NCI-H345 (cell line): ENCODE data around the gene C16orf54.
"Not testable (repeated sequence)": the region's sequence is repeated elsewhere in the genome, so short reads cannot be mapped to it uniquely, and the experiment has no call there.

Experiments
- DNase-seq: peaks from one replicate; lab custom pipeline; 2025; lab: John Stamatoyannopoulos, UW

Gene C16orf54

DNA sequence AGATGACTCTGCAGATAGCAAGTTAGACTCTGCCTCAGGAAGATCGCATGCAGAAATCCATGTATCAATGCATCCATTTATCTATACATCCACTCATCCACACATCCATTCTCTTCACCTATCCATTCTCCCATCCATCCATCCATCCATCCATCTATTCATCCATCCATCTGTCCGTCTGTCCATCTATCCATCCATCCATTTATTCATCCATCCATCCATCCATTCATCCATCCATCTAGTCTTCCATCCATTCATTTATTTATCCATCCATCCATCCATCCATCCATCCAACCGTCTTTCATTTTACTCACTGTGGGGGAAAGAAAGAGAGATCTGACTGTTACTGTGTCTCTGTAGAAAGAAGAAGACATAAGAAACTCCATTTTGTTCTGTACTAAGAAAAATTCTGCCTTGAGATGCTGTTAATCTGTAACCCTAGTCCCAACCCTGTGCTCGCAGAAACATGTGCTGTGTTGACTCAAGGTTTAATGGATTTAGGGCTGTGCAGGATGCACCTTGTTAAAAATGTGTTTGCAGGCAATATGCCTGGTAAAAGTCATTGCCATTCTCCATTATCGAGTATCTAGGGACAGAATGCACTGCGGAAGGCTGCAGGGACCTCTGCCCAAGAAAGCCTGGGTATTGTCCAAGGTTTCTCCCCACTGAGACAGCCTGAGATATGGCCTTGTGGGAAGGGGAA lies 5.7 kb downstream of the C16orf54 start:
- not testable (repeated sequence) for DNase-seq

DNA sequence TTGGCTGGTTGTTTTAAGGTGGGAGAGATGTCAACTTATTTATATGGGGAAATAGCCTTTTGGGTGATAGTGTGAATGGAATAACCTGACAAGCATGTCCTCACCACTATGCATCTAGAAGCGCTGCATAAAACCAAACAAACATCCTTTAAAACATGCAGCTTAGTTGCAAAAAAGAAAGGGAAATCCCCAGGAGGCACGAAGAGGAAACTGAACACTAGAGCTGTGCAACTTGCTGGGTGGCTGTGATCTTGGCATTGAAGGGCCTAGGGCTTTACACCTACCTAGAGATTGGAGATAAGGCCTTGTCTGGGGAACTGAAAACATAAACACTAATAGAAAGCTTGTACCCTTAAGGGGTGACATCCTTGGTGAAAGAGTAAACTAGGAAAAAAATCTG lies 7.3 kb downstream of the C16orf54 start:
- DNase-seq = no peak

DNA sequence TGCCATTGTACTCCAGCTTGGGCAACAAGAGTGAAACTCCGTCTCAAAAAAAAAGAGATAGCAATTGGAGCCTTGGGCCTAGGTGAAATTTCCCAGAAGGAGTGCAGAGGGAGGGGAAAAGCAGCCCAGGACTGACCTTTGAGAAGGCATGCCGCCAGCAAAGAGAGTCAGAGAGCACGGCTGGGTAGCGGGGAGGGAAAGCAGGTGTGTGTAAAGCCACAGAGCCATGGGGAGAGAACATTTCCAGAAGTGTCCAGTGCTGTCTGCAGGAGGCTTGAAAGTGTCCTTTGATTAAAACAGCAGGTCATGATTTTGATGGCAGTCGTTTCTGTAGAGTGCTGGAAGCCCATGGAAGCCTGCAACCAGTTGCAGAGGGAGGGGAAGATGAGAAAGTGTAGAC lies 8.1 kb downstream of the C16orf54 start:
- DNase-seq = no peak

DNA sequence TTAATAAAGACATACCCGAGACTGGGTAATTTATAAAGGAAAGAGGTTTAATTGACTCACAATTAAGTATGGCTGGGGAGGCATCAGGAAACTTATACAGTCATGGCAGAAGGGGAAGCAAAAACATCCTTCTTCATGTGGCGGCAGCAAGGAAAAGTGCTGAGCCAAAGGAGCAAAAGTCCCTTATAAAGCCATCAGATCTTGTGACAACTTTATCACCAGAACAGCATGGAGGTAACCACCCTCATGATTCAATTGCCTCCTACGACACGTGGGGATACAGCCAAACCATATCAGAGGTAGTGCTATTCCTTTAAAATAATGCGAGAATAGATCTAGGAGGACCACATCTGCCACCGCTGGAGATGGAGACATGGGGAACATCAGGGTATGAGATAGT lies 9.0 kb downstream of the C16orf54 start:
- DNase-seq = no peak

DNA sequence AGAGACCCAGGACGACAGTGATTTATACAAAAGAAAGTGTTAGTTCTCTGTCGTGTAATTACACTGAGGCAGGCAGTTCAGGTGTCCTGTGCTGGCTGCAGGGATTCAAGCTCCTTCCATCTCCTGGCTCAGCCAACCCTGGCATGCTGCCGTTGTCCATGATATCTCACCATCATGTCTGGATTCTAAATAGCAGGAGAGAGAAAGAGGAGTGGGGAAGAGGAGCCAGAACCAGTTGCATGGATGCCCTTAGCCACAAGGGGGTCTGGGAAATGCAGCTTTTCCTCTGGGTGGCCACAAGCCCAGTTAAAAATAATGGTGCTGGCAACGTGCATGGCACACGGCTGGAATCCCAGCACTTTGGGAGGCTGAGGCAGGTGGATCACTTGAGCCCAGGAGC lies 9.7 kb downstream of the C16orf54 start:
- no peak for DNase-seq

DNA sequence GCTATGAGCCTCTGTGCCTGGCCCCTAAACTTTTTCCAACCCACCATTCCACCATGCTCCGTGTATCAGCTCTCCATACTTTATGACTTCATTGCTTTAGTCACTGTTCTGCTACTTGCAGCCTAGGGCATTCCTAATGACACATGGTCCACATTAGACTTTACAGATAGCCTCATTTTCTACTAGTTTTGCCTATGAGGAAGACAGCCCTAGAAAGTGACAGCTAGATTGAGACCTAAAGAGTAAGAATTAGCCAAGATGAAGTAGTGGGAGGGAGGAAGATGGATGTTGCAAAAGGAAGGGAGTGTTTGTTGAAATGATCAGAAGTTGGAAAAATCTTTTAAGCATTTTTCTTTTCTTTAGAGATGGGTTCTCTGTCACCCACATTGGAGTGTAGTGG lies 11.0 kb downstream of the C16orf54 start:
- no peak for DNase-seq

DNA sequence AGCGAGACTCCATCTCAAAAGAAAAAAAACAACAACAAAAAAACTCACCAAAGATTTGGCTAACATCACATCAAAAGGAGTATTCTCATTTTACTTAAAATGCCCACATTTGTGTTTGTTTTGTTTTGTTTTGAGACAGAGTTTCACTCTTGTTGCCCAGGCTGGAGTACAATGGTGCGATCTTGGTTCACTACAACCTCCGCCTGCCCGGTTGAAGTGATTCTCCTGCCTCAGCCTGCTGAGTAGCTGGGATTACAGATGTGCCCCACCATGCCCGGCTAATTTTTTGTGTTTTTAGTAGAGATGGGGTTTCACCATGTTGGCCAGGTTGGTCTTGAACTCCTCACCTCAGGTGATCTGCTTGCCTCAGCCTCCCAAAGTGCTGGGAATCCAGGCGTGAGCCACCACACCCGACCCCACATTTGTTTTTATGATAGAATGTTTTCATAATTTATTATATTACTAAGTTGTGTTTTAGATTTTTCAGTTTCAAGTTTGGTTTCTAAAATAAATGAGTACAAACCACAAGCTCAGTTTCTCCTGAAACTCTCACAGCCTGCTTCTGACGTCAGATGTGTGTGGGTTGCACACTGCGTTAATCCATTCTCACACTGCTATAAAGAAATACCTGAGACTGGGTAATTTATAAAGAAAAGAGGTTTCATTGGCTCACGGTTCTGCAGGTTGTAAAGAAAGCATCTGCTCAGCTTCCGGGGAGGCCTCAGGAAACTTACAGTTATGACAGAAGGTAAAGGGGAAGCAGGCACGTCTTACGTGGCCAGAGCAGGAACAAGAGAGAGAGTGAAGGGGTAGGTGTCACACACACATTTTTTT lies 13.8 kb downstream of the C16orf54 start:
- not testable (repeated sequence) for DNase-seq

DNA sequence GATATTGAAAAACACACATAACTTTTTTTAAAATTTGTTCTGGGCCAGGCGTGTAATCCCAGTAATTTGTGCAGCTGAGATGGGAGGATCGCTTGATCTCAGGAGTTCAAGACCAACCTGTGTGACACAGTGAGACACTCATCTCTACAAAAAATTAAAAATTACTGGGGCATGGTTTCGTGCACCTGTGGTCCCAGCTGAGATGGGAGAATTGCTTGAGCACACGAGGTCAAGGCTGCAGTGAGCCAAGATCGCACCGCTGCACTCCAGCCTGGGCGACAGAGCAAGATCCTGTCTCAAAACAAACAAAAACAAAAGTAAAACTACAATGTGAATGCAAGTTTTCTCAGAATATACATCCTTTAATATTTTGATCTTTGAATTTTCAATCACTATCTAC lies 15.1 kb downstream of the C16orf54 start:
- no peak for DNase-seq

DNA sequence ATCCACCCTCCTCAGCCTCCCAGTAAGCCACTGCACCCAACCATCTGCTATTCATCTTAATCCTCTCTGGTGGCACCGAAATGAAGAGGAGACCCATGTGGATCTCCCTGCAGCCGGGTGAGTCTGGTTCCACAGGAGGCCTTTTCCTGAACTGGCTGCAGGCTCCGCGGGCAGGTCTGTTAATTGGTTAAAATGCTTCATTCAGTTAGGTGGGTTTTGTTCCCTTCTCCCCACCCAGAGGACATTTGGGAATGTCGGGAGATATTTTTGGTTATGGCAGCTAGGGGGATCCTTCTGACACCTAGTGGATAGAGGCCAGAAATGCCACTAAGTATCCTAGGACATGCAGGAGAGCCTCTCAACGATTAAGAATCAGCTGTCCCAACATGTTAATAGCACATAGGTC lies 16.7 kb downstream of the C16orf54 start:
- peak; percentile 45 for DNase-seq

DNA sequence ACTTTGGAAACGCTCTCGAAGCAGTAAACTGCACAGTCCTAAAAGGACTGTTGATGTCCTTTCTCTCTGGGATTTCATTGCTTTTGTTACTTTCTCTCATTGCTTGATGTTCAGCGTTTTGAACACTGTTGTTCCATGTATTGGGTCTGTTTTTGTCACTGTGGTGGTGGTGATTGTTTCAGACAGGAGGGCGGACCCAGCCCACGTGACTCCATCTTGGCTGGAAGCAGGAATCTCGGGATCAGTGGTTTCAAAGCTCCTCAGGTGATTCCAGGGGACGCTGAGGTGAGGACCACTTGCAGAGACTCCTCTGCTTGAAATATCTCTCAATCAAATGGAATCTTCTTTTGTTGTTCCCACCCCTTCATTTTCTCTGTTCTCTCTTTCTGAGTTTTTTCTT lies 18.3 kb downstream of the C16orf54 start:
- DNase-seq = no peak

DNA sequence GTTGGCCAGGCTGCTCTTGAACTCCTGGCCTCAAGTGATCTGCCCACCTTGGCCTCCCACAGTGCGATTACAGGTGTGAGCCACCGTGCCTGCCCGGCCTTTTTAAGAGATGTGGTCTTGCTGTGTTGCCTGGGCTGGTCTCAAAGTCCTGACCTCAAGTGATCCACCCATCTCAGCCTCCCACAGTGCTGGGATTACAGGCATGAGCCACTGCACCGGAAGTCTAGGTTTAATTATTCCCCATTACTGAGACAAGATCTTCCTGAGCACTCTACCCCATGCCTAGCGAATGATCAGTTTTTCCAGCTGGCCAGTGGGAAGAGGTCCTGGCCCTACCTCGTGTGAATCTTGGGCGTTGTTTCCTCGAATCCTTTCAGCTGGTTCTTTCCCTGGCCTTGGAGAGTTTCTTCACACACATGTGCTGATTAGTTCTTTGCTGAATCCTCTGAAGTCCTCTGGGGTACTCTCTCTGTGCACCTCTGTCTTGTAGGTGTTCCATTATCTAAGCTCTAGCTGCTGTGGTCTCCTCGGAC lies 18.9 kb downstream of the C16orf54 start:
- DNase-seq = no peak

DNA sequence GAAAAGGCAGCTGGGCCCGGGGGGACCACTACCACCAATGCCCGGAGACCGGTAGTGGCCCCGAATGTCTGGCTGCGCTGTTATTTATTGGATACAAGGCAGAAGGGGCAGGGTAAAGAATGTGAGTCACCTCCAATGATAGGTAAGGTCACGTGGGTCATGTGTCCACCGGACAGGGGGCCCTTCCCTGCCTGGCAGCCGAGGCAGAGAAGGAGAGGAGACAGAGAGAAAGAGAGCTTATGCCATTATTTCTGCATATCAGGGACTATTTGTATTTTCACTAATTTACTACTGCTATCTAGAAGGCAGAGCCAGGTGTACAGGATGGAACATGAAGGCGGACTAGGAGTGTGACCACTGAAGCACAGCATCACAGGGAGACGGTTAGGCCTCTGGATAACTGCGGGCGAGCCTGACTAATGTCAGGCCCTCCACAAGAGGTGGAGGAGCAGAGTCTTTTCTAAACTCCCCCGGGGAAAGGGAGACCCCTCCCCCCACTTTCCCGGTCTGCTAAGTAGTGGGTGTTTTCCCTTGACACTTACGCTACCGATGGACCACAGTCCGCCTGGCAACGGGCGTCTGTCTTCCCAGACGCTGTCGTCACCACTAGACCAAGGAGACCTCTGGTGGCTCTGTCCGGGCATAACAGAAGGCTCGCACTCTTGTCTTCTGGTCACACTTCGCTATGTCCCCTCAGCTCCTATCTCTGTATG lies 24.5 kb downstream of the C16orf54 start:
- DNase-seq = peak; percentile 35

DNA sequence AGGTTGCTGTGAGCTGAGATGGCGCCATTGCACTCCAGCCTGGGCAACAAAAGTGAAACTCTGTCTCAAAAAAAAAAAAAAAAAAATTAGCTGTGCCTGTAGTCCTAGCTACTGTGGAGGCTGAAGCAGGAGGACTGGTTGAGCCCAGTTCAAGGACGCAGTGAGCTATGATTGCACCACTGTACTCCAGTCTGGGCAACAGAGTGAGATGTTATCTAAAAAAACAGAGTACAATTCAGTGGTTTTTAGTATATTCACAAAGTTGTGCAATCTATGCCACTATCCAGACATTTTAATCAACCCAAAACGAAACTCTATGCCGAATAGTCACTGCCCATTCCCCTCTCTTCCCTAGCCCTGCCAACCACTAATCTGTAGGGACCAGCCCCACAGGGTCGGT lies 25.1 kb downstream of the C16orf54 start:
- DNase-seq = no peak

DNA sequence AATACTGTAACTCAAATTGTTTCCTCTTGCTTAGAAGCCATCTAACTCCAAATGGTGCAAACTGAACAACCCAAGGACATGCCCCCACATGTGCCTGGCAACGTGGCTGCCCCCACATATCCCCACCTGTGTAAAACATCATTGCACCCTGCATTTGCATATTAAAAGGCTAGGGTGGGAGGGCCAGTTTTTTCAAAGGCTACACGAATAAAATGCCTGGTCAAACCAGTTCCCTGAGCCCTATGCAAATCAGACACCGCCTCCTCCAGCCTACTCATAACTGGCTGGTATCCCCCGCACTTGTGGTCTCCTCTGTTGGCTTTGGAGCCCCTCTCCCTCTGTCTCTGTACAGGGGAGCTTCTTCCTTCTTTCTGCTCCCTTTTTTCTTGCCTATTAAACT lies 26.7 kb downstream of the C16orf54 start:
- no peak for DNase-seq

DNA sequence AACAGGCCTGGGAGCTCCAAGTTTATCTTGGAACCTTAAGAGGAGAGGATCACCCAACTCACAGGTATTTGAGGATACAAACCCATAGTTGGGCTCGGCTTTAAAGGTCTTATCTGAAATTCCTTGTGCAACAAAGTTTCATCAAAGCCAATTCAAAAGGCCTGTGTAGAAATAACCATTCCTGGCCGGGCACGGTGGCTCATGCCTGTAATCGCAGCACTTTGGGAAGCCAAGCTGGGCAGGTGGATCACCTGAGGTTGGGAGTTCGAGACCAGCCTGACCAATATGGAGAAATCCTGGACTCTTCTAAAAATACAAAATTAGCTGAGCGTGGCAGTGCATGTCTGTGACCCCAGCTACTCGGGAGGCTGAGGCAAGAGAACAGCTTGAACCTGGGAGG lies 28.7 kb downstream of the C16orf54 start:
- no peak for DNase-seq

DNA sequence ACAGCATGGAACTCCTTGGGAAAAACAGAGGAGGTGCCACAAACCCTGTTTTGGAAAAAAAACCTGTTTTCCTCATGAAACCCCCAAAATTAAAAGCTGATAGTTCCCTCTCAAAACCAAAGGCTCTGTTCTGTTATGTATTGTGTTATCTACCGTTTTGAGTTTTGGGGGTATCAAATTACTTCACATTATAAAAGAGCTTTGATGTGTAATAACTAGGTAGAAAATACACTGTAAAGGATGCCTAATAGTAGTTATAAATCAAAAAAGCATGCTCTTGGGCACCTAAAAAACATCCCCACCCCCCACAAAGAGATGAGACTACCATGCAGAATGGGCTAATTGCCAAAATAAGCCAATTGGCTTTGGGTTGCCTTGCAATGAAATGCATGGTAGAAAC lies 30.8 kb downstream of the C16orf54 start:
- no peak for DNase-seq

DNA sequence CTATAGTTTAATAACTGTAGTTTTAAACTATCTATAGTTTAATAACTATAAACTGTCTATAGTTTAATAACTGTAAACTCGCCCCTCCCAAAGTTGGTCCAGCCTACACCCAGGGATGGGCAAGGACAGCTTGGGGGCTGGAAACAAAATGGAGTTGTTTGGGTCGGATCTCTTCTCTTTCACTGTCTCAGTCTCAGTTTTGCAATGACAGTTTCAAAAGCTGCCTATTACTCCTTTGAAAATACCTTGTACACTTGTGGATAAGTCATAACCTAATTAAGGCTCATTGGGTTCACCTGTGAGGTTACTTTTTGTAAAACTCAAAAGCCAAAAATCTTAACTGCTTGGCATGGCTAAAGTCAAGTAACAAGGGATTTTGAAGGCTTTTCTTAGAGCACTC lies 31.4 kb downstream of the C16orf54 start:
- no peak for DNase-seq

DNA sequence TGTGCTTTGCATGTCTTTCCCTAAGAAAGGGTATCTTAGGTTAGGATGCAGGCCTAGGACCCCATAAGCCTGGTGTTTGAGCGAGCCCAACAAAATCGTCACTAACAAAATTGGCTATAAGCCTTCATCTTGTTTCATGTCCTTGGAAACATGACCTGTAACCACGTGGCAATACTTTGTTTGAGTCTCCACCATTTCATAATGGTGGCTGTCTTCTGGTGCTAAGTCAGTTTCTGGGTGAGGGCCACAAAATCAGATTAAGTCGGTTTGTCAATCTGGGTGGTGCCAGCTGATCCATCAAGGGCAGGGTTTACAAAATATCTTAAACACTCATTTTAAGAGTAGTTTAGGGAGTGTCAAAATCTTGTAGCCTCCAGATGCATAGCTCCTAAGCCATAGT lies 33.0 kb downstream of the C16orf54 start:
- no peak for DNase-seq

DNA sequence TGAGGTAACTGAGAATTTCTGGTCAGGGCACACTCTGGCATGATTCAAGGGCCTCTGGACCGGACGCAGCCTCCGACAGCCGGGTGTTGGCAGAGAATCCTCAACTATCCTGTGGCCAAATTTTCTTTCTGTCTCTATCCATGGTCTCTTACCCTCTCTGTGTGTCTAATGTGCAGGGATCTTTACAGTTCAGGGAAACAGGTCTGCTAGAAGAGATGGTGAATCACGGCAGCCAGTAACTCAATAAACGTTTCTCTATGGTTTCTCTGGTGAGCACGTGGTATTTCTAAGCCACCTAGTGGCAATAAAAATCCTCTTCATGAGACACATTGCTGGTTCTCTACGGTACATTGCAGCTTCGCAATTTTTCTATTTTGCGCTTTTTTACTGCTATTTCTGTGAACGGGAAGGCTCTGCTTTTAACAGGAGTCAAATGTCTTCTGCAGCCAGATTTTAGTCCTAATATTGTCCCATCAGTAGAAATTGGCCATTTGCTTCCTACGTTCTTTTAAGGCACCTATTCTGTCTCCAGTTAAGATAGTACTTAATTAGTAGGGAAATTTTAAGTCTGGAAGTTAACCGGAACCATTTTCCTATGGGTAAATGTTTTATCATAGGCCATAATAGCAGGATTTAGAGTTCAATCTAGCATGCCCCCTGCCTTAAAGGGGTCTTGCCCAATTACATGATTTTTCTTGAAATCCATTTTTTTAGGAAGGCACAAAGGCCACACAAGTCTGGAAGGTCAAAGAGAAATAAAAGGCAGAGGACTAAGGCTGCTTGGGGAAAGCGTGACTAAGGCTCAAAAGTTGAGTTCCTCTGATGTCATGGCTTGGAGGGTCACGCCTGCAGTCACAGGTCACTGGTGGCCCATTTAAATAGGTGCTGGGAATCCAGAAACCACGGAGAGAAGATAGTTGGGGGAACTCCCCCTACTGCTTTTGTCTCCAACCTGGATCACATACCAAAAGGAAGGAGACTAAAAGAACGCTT lies 35.3 kb downstream of the C16orf54 start:
- peak; percentile 14 for DNase-seq

DNA sequence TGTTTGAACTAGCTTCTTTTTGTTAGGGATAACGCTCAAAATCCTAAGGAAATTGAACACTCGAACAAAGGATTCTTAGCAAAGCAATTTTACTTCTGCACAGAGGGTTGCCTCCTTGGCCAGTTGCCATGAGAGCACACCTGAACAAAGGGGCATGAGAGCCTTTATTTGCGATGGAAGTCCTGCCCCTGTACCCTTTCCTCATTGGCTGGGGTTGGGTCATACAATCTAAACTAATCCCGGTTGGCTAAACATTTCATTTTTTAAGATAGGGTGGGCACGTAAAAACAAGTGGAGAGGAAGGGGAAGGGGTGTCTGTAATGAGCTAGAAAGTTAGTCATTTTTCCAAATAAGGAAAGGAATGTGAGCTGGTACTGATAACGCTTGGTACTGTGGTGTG lies 36.1 kb downstream of the C16orf54 start:
- DNase-seq = not testable (repeated sequence)

DNA sequence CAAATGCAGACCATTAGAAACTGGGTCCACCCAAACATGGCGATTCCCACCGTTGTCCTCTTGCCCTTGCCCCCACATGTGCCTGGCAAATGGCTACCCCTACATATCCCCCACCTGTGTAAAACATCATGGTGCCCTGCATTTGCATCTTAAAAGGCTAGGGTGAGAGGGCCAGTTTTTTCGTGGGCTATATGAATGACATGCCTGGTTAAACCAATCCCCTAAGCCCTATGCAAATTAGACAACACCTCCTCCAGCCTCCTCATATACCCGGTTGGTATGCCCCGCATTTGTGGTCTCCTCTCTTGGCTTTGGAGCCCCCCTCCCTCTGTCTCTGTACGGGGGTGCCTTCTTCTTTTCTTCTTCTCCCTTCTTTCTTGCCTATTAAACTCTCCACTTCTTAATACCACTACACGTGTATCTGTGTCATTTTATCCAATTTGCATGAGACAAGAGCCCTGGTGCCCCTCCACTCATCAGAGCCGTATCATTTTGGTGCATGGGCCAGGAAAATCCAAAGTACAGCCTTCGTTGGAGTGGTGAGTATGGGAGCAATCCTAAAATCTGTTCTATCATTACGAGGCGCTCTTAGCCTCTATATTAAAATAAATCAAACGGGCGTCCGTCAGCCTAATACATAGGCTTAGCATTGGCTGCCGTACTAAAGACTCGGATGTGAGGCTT lies 36.7 kb downstream of the C16orf54 start:
- DNase-seq = no peak
